Activated T-helper 1 cell treated with anti-CD3 and anti-CD28 coated beads, Interleukin-12 subunit alpha, Interleukin-12 subunit beta, Interleukin-2, Interleukin-4 antibody, amounts not matched to agents 30 ng/mL and 10 ng/mL and 1 ng/mL, durations not matched to agents 14 hours and 24 hours and 36 hours (primary cell): ENCODE results near the gene TMEM158. TPM values are rescaled to one million over a fixed set of nuclear protein-coding genes. Genes with fewer than 3 reads are reported as not detected.

Experiments
- DNase-seq: peaks from one replicate; pipeline ENCODE4 v3.0.0; 2021; ENCODE audit warnings: low spot score
- H3K27ac Mint-ChIP-seq: one replicate; pipeline ENCODE4 v1.8.0; 2021; ENCODE audit warnings: mild to moderate bottlenecking, mixed read lengths
- H3K27me3 Mint-ChIP-seq: one replicate; pipeline ENCODE4 v1.8.0; 2022; ENCODE audit warnings: mild to moderate bottlenecking, moderate library complexity, mixed read lengths; ENCODE audit not compliant: insufficient read depth
- H3K36me3 Mint-ChIP-seq: one replicate; pipeline ENCODE4 v1.8.0; 2021; ENCODE audit warnings: low read depth, mixed read lengths
- H3K4me1 Mint-ChIP-seq: one replicate; pipeline ENCODE4 v1.8.0; 2021; ENCODE audit warnings: low read depth, mixed read lengths
- H3K4me3 Mint-ChIP-seq: one replicate; pipeline ENCODE4 v1.8.0; 2021; ENCODE audit warnings: mild to moderate bottlenecking, moderate library complexity, mixed read lengths
- H3K9me3 Mint-ChIP-seq: one replicate; pipeline ENCODE4 v1.8.0; 2021; ENCODE audit warnings: mixed read lengths
- intact Hi-C: fragments of 100-400 bp; cut with micrococcal nuclease; formaldehyde crosslinking; loops from one replicate; pipeline ENCODE4 v1.15.1; 2024
- total RNA-seq: library from RNA; stranded (reverse); gene quantifications from 2 replicates; pipeline ENCODE4 v1.2.3, GENCODE V29; 2022

Gene TMEM158
- total RNA-seq = 0.26 and 0.61 TPM in 2 replicates

- H3K36me3 Mint-ChIP-seq = no peaks in the 10 kb centered on the region
- no peaks in the 10 kb centered on the region for H3K9me3 Mint-ChIP-seq
- intact Hi-C loops = loop anchor here (1.0 to 5.0 kb wide), 6 partner anchors 16 to 441 kb away; no protein-coding TSS in a partner anchor
- peaks cover 74% of the 10 kb centered on the region for H3K27me3 Mint-ChIP-seq
- peak; percentile 69 for DNase-seq
- H3K27ac Mint-ChIP-seq = no peak within 1 kb of the TSS
- peak within 1 kb of the TSS; percentile 44 for H3K4me3 Mint-ChIP-seq
- peaks cover 17% of the 10 kb centered on the region for H3K4me1 Mint-ChIP-seq
Observed at GRCh38 chr3:45226206-45226915, at the start of gene TMEM158. TMEM158 (minus strand) TSS chr3:45226287; CDS start chr3:45226027, 260 bp downstream.

- intact Hi-C loops = no loop called here
- DNase-seq = no peak
- Mint-ChIP-seq H3K4me3 (no peak overlapping the region), H3K9me3 (peaks cover 6% of the 10 kb centered on the region), H3K27ac (no peak overlapping the region), H3K36me3 (no peaks in the 10 kb centered on the region), H3K27me3 (peaks cover 11% of the 10 kb centered on the region), H3K4me1 (no peaks in the 10 kb centered on the region)
Observed at GRCh38 chr3:45275006-45275704, 49.1 kb upstream of the TMEM158 start.

- Mint-ChIP-seq H3K4me1 (no peaks in the 10 kb centered on the region), H3K27ac (no peak overlapping the region), H3K4me3 (no peak overlapping the region), H3K36me3 (no peaks in the 10 kb centered on the region), H3K9me3 (peaks cover 6% of the 10 kb centered on the region), H3K27me3 (peaks cover 11% of the 10 kb centered on the region)
- no peak for DNase-seq
- intact Hi-C loops = no loop called here
Observed at GRCh38 chr3:45273681-45274515, 47.8 kb upstream of the TMEM158 start.

GRCh38 chr3:45272828-45273470, 46.9 kb upstream of the TMEM158 start:
- peaks cover 6% of the 10 kb centered on the region for H3K9me3 Mint-ChIP-seq
- no peaks in the 10 kb centered on the region for H3K36me3 Mint-ChIP-seq
- intact Hi-C loops = no loop called here
- DNase-seq = no peak
- H3K4me1 Mint-ChIP-seq = no peaks in the 10 kb centered on the region
- H3K4me3 Mint-ChIP-seq = no peak overlapping the region
- H3K27ac Mint-ChIP-seq = no peak overlapping the region
- peaks cover 14% of the 10 kb centered on the region for H3K27me3 Mint-ChIP-seq

- no peak overlapping the region for H3K27ac Mint-ChIP-seq
- H3K27me3 Mint-ChIP-seq = peaks cover 18% of the 10 kb centered on the region
- H3K9me3 Mint-ChIP-seq = peaks cover 2% of the 10 kb centered on the region
- no peaks in the 10 kb centered on the region for H3K4me1 Mint-ChIP-seq
- H3K36me3 Mint-ChIP-seq = no peaks in the 10 kb centered on the region
- intact Hi-C loops = no loop called here
- DNase-seq = no peak
- no peak overlapping the region for H3K4me3 Mint-ChIP-seq
Observed at GRCh38 chr3:45272032-45272810, 46.1 kb upstream of the TMEM158 start.

GRCh38 chr3:45269952-45270351, 43.9 kb upstream of the TMEM158 start:
- no peaks in the 10 kb centered on the region for H3K4me1 Mint-ChIP-seq
- H3K4me3 Mint-ChIP-seq = no peak overlapping the region
- no peaks in the 10 kb centered on the region for H3K9me3 Mint-ChIP-seq
- intact Hi-C loops = no loop called here
- H3K27ac Mint-ChIP-seq = no peak overlapping the region
- DNase-seq = no peak
- H3K36me3 Mint-ChIP-seq = no peaks in the 10 kb centered on the region
- H3K27me3 Mint-ChIP-seq = peaks cover 21% of the 10 kb centered on the region

- H3K36me3 Mint-ChIP-seq = no peaks in the 10 kb centered on the region
- no peaks in the 10 kb centered on the region for H3K4me1 Mint-ChIP-seq
- no peak overlapping the region for H3K27ac Mint-ChIP-seq
- H3K27me3 Mint-ChIP-seq = peaks cover 17% of the 10 kb centered on the region
- no peak overlapping the region for H3K4me3 Mint-ChIP-seq
- no peaks in the 10 kb centered on the region for H3K9me3 Mint-ChIP-seq
- intact Hi-C loops = no loop called here
- no peak for DNase-seq
Observed at GRCh38 chr3:45267097-45267496, 41.0 kb upstream of the TMEM158 start.

- peaks cover 15% of the 10 kb centered on the region for H3K27me3 Mint-ChIP-seq
- H3K4me3 Mint-ChIP-seq = no peak overlapping the region
- no peak for DNase-seq
- intact Hi-C loops = no loop called here
- H3K4me1 Mint-ChIP-seq = no peaks in the 10 kb centered on the region
- H3K36me3 Mint-ChIP-seq = no peaks in the 10 kb centered on the region
- H3K27ac Mint-ChIP-seq = no peak overlapping the region
- H3K9me3 Mint-ChIP-seq = no peaks in the 10 kb centered on the region
Observed at GRCh38 chr3:45261333-45262110, 35.4 kb upstream of the TMEM158 start.

- Mint-ChIP-seq H3K27ac (no peak overlapping the region), H3K4me3 (no peak overlapping the region), H3K36me3 (no peaks in the 10 kb centered on the region), H3K27me3 (peaks cover 17% of the 10 kb centered on the region), H3K4me1 (no peaks in the 10 kb centered on the region), H3K9me3 (no peaks in the 10 kb centered on the region)
- intact Hi-C loops = no loop called here
- no peak for DNase-seq
Observed at GRCh38 chr3:45259133-45259532, 33.0 kb upstream of the TMEM158 start.

DNA sequence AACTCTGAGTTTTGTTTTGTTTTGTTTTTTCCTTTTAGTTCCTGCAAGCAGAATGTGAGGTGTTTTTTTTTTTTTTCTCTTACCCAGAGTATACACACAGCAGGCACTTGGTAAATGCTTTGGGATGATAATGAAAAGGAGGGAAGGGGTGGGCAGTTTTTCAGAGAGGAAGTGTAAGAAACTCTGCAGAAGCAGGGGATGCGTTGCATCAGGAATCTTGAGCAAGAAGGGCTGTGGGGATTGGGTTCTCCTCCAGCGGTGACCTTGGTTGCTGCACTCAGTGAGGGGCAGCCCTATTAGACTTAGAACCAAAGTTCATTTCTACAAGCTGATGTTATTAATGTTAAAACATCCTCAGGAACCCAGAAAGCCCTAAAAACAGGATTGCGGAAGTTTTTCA, 32.2 kb upstream of the TMEM158 start:
- intact Hi-C loops = no loop called here
- Mint-ChIP-seq H3K27me3 (peaks cover 17% of the 10 kb centered on the region), H3K4me3 (no peak overlapping the region), H3K36me3 (no peaks in the 10 kb centered on the region), H3K9me3 (no peaks in the 10 kb centered on the region), H3K27ac (no peak overlapping the region), H3K4me1 (no peaks in the 10 kb centered on the region)
- DNase-seq = no peak

GRCh38 chr3:45253316-45253715, 27.2 kb upstream of the TMEM158 start:
- no peaks in the 10 kb centered on the region for H3K36me3 Mint-ChIP-seq
- H3K27ac Mint-ChIP-seq = no peak overlapping the region
- H3K27me3 Mint-ChIP-seq = peaks cover 30% of the 10 kb centered on the region
- DNase-seq = no peak
- H3K4me1 Mint-ChIP-seq = no peaks in the 10 kb centered on the region
- no peaks in the 10 kb centered on the region for H3K9me3 Mint-ChIP-seq
- no peak overlapping the region for H3K4me3 Mint-ChIP-seq
- intact Hi-C loops = no loop called here
